GM18520 (cell line): ENCODE results near the gene RAP1GAP2.
"Not testable (repeated sequence)": the region's sequence is repeated elsewhere in the genome, so short reads cannot be mapped to it uniquely, and the experiment has no call there.

Source experiments
- ATAC-seq: cut with Tn5 transposase; IDR thresholded peaks from one replicate; pipeline ENCODE4 v1.9.1; 2021; ENCODE audit not compliant: unreplicated experiment

RAP1GAP2 gene

DNA sequence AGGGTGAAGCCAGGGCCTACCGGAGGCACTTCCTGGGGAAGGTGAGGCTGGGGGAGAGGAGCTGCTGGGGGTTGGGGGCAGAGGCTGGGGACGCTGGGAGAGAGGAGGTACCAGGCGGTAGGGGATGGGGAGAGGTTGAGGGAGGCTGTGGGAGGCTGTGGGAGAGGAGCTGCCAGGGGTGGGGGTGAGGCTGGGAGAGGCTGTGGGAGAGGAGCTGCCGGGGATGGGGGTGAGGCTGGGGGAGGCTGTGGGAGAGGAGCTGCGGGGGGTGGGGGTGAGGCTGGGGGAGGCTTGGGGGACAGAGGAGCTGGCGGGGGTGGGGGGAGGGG lies 167.8 kb downstream of the RAP1GAP2 start:
- no peak for ATAC-seq

DNA sequence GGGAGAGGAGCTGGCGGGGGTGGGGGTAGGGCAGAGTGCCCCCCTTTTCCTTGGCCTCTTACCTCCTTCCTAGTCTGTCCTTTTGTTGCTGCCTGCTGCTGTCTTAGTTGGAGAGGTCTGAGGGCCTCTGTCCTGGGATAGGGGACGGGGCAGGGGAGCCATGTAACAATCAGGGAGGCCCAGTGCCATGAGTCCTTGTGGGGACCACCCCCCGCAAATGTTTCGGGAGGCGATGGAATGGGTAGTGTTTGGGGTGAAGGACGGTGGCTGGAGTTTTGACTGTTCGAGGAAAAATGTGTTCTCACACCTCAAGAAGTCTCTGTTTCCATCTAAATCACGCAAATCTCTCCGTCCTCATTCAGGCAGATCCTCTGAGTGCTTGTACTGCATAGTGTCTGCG lies 168.1 kb downstream of the RAP1GAP2 start:
- ATAC-seq: no peak

DNA sequence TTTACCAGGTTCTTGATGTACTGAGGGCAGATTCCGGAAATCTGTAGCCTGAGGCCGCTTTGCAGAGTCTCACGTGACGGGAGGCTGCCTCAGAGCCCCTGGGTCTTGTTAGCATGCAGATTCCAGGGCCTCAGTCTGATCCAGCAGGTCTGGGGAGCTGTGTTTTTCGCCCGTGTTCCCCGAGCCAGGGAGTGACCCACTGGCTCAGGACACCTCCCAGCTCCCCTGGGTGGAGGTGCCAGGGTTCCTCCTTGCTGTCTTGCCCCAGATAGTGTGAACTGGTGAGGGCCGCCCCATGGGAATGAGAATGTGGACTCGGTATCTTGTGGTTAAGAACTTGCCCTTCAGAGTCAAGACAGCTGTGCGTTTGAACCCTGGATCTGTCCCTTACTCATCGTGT lies 168.6 kb downstream of the RAP1GAP2 start:
- ATAC-seq: no peak

DNA sequence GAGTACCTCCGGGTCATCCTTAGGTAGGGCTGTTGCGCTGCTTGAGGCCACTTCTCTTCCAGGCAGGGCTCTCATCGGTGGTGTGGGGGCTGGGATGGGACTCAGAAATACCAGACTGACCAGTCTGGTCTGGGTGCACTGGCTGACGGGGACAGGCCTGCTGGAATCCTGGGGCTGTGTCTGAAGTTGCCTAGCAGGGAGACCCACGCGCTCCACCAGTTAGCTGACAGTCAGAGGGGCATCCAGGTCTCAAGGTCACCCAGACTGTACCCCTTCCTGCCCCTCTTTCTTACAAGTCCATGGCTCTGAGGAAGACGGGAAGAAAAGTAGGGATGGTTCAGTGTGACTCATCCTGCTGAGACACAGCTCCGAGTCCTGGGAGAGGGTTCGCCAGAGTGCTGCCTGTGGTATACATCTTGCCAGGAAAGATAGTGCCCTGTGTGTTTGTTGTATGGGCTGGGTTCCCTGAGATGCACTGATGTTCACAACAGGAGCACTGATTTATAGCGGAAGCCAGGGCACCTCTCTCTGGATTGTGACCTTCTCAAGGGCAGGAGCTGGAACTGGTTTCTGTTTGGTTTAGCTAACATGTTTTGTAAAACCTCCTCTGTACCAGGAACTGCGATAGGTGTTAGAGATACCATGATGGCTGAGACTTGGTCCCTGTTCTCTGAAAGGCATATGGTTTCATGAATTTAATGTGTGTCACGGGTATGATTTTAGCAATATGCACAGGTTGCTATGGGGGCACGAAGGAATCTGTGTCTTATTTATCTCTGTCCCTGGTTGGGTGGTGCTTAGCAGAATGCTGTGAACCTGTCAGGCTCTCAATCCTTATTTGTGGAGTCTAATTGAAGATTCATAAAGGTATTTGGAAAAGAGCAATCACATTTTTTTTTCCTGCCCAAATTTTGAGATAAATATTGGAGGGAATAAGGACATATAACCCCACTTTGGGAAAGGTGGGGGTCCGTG lies 169.7 kb downstream of the RAP1GAP2 start:
- no peak for ATAC-seq

DNA sequence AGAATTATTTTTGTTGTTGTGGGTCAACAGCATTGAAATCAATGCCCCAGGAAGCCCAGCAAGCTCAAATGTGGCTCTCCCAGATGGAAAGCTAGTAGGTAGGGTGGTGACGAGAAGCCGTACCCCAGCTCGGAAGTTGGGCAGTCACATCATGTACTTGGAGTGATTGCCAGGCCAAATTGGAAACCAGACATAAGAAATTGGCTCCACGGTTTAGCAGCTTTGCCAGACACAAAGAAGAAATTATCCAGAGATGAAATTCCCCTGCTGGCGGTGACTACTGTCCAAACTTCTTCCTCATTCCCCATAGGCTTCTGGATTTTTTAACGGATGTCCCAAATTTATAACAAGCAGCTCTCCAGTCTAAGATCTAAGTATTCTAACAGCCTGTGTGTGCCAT lies 171.3 kb downstream of the RAP1GAP2 start:
- ATAC-seq: no peak

DNA sequence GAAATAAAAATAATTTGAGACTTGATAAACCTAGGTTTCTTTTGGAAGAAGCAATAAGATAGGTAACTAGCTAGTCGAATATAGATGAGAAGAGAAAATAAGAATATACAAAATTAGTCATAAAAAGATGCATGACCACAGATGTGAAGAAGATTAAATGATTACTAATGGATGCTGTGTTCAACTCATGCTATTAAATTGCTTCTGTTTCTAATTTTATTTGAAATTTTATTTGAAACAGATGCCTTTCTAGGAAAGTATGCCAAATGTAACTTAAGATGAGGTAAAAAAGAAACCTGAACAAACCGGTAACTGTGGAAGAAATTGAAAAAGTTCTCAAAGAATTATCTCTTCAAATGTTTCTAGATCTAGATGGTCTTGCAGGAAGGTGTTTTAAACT lies 175.6 kb downstream of the RAP1GAP2 start:
- ATAC-seq: no peak

DNA sequence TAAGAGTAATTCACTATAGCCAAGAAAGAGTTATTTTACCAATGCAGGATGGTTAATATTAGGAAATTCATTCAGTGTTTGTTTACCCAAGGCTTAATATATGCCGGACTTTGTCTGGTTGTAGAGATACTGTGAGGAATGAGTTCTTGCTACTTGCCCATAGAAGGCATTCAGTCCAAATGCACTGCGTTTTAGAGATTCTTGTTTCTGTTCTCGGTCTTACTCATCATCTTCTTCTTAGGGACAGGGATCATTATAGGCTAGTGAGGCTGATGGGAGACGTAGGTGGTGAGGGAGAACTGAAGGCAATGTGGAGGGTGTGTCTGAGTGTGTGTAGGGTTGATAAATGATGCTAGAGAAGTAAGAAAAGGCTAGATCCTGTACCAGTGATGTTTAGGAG lies 176.5 kb downstream of the RAP1GAP2 start:
- no peak for ATAC-seq

DNA sequence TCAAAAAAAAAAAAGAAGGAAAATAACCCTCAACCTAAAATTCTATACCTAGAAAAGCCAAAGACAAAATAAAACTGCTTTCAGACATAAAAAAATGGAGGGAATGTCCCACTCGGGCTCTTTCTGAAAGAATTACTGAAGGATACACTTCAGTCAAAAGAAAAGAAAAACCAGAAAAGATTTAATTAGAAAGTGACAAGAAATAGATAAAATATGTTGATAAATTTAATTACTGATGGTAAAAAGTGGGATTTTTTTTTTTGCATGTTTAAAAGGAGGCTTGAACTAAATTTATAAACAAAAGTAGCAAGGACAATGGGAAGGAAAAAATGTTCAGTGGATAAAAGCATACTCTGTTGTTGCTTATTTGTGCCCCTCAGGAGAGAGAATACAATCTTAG lies 178.1 kb downstream of the RAP1GAP2 start:
- ATAC-seq: no peak

DNA sequence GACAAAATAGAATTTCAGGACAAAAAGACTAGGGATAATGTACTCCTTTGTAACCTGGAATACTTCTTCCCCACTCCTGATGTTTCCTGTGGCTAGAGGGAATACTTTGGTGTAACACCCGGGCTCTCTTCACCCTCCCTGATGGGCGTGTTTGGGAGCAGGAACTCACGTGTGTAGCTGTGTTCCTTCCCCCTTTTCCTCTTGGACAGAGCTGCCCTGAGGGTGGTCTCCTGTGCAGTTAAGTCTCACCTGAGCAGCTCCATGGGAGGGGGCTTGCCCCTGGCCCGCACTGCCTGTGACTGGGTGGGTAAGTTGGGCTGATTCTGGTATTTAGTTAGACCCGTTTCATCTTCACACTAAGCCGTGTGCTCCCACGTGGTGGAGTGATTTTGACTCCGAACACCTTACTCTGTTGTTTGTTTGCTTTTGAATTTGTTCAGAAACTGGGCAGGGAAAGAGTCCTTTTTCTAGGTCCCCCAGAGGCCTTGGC lies 179.3 kb downstream of the RAP1GAP2 start:
- ATAC-seq: no peak

DNA sequence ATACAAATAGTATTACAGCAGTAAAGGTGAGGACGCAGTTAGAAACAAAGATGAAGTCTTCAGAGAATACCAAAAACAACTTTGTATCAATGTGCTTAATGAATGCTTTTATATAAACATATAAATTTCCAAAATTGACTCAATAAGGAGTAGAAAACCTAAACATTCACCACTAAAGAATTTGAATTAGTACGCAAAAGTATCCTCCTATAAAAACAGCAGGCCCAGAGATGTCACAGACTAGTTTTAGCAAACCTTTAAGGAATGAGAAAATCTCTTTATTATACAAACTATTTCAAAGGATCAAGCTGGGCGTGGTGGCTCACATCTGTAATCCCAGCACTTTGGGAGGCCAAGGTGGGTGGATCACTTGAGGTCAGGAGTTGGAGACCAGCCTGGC lies 180.9 kb downstream of the RAP1GAP2 start:
- no peak for ATAC-seq

DNA sequence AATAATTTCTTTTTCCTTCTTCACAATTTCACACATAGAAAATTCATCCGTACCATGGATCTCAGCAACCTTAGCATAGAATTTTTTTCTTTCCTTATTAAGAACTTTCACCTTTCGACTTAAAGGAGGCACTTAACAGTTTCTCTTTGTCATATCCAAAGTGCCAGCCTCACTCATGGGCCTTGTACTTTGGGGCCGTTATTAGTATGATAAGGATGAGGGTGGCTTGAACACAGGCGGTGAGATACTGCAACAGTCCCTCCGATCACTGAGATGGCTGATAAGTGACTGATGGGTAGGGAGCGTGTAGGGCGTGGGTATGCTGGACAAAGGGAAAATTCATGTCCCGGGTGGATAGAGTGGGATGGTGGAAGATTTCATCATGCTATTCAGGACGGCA lies 181.9 kb downstream of the RAP1GAP2 start:
- ATAC-seq: no peak

DNA sequence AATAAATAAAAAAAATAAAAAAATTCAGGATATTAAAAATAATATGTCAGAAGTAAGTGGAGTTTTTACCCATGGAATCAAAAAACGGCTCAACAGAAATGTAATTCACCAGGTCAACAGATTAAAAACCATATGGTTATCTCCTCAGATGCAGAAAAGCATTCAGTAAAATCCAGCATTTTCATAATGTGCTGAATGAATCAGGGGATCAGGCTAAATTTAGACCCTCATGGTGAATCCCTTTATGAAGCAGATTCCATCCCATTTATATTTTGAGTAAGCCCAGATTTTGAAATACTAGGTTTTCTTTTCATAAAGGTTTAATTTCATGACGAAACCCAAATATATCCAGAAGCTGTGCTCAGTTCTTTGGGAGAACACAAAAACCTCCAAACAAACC lies 182.8 kb downstream of the RAP1GAP2 start:
- ATAC-seq: no peak

DNA sequence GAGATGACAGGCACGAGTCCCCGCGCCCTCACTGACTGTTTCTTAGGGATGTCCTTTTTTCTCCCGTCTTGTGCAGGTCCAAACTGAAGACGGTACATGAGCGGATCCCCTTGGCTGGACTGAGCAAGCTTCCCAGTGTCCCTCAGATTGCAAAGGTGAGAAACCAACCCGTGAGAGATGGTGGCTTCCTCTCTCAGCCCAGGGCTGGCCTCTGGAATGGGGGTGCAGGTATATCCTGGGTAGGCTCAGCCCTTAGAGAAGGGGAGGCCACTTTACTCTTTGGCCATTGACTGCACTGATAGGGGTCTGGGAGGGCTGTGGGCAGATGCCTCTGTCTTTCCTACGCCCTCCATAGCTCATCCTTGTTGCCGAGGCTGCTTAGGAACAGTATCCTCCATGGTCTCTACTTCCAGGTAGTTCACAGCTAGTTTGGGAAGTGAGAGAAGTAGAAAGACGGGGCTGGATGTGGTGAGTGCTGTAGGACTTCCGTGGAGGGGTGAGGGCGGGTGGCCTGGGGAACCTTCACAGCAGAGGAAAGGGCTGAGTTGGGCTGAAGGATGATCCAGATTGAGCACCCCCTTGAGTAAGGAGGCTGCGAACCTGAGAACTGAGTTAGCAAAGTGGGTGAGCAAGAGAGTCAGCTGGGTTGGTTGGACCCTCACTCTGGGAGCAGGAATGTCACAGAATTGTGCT lies 184.1 kb downstream of the RAP1GAP2 start:
- no peak for ATAC-seq

DNA sequence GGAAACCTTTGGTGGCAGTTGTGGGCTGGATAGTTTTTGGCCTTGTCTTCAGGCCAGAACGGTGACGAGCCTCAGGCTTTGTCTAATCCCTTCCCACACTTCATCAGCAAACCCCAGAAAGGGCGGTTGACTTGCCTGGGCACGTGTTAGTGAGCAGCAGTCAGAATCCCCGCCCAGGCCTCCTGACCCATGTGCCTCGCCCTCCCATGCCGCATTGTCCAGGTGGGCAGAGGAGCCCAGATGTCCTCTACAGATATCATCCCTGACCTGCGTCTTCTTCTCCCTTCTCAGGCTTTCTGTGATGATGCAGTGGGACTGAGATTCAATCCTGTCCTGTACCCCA lies 184.6 kb downstream of the RAP1GAP2 start:
- no peak for ATAC-seq

DNA sequence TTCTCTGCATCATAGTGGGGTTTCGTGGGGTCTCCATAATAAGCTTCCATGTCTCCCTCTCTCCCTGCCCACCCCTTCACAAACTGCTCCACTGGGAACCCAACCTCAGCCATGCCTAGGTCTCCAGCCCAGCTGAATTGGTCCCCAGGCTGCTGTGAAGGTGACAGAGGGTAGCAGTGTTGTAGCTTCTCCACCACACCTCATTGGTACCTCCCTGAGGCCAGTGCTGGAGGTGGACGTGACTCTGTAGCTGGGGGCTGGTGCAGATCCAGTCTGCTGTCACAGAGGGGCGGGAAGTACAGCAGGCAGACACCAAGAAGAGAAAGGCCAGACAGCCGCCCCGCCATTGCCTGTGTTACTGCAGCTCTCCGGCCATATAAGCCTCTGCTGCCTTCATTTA lies 185.1 kb downstream of the RAP1GAP2 start:
- no peak for ATAC-seq

DNA sequence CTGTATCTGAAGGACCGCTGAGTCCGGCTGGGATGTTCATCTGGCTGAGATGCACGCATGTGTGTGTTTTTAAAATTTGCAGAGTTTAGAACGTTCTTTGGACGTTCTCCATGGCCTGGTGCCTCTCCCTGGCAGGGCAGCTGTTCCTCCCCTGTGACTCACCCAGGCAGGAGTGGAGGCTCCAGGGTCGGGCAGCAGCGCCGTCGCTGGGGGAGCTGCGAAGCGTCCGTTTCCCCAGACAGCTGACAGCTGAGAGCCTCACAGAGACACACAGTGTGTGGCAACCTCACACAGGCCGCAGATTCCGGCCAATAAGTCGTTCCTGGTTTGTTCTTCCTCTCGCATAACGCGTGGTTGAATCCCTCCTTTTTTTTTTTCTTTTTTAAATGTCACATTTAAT lies 186.6 kb downstream of the RAP1GAP2 start:
- no peak for ATAC-seq

DNA sequence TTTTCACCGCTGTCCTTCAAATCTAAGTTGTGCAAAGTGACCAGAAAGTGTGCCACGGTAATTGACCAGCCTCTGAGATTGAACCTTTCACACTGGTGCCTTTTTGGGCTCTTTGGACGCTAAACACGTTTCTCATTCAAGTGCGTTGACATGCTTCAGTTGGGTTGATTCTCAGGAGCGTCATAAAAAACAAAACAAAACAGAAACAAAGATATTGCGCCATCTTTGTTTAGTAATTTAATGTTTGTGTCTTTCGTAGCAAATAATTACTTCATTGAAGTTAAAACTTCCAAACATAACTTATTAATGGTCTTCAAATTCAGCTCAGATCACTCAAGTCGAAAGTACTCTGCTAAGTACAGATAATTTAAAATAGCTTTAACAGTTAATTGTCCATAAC lies 187.0 kb downstream of the RAP1GAP2 start:
- no peak for ATAC-seq

DNA sequence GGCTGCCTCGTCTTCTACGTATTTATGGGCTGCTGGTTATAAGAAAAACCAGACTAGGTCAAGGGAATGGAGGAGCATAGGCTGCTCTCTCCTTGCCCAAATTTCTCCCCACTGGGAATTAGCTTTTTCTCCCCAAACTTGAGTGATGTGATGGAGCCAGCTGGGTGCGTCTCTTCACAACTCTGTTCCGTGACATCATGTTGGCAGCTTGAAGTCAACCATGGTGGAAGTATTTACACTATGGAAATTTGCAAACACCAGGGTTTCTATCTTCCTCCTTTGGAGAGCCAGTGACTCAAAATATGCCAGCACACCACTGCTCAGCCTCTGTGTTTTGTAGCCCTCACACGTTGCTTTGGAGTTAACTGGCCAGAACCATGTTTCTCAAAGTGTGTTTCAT lies 189.1 kb downstream of the RAP1GAP2 start:
- ATAC-seq: no peak

DNA sequence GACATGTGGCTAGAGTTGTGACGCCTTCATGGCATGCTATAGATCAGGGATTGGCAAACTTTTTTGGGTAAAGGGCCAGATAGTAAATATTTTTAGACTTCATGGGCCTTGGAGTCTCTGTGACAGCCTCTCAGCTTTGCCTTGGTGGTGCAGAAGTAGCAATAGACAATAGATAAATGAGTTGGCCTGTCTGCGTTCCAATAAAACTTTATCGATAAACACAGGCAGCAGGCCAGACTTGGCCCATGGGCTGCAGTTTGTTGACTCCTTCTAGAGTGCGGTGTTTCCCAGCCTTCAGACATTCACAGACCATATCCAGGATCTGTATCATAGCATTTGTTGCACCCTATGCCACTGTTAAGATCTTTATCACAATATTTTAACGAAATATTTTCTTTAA lies 190.7 kb downstream of the RAP1GAP2 start:
- no peak for ATAC-seq

DNA sequence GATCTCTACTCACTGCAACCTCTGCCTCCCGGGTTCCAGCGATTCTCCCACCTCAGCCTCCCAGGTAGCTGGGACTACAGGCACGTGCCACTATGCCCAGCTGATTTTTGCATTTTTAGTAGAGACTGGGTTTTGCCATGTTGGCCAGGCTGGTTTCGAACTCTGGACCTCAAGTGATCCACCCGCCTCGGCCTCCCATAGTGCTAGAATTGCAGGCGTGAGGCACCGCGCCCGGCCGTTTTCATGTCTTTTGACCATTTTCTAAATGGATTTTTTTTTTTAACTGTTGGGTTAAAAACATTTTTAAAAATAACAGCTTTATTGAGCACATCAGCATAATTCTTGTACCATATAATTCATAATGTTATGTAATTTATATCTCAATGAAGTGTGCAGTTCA lies 193.2 kb downstream of the RAP1GAP2 start:
- not testable (repeated sequence) for ATAC-seq

DNA sequence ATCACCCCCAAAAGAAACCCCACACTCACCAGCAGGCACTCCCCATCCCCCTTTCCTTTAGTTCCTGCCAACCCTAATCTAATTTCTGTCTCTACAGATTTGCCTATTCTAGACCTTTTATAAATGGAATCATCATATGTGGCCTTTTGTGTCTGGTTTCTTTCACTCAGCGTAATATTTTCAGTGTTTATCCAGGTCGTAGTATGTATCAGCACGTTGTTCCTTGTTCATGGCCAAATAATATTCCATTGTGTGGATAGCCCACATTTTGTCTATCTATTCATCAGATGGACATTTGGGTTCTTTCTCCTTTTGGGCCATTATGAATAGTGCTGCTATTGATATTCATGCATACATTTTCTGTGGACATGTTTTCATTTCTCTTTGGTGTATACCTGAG lies 193.6 kb downstream of the RAP1GAP2 start:
- no peak for ATAC-seq

DNA sequence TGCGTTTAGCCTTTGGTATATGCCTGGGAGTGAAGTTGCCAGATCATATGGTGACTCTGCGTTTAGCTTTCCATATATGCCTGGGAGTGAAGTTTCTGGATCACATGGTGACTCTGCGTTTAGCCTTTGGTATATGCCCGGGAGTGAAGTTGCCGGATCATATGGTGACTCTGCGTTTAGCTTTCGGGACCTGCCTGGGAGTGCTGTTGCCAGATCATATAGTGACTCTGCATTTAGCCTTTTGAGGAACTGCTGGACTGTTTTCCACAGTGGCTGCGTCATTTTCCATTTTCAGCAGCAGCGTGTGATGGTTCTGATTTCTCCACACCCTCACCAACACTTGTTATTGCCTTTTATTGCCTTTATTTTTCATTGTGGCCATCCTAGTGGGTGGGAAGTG lies 194.2 kb downstream of the RAP1GAP2 start:
- ATAC-seq: no peak
